ENCODE data around the gene BIRC2. TPM values are rescaled to one million over a fixed set of nuclear protein-coding genes. Genes with fewer than 3 reads are reported as not detected.

The BIRC2 gene
- total and polyA plus RNA-seq, 2 of the 4 experiments (the other 2 are of a cell fraction): 48.0 to 204 TPM

DNA sequence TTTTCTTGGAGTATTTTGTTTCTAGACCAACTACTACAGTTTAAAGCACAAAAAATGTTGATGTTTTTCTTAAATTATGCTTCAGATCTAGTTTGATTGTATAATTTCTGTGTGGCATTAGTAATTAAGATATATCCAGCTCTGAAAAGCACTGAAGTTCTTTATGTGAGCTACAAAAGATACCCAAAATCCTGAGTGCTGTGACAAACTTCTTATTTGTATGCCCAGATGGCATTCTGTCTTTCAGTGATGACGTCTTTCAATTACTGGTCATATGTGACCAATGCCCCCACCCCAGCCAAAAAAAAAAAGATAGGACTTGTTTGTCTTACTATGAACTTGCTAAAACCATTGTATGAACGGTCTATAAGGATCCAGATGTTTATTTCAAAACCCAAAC lies 51.3 kb downstream of the BIRC2 start:
- no peak overlapping the region for H2AK5ac ChIP-seq (ENCODE audit: low read depth, low read length)
- peaks cover 19 to 53% of the 10 kb centered on the region in 2 experiments for H3K79me1 ChIP-seq (ENCODE audit: low read depth in 1 of 2, low read length in 2 of 2)
- no peak overlapping the region for H3K4me2 ChIP-seq (ENCODE audit: low read depth, low read length)
- no peak overlapping the region for H2BK15ac ChIP-seq (ENCODE audit: low read depth, low read length)
- no peak overlapping the region for H4K91ac ChIP-seq (ENCODE audit: insufficient read depth, low read depth, low read length)
- H3K18ac ChIP-seq (ENCODE audit: low read depth, low read length): no peak overlapping the region
- no peak for TF ChIP-seq RFX5 (IDR thresholded peaks at IDR 0.05; ENCODE audit: low read depth, low read length)
- TF ChIP-seq CEBPB (IDR thresholded peaks at IDR 0.05; ENCODE audit: low read depth, low read length): no peak
- TF ChIP-seq CHD1 (IDR thresholded peaks at IDR 0.05; ENCODE audit: low read depth, low read length): no peak
- no peak for TF ChIP-seq NFE2L2 (IDR thresholded peaks at IDR 0.05; ENCODE audit: low read depth, low read length)
- no peak for TF ChIP-seq MXI1 (IDR thresholded peaks at IDR 0.05; ENCODE audit: borderline replicate concordance, low read depth, low read length)
- TF ChIP-seq RAD21 (IDR thresholded peaks at IDR 0.05; ENCODE audit: low read length): no peak
- TF ChIP-seq RCOR1 (IDR thresholded peaks at IDR 0.05; ENCODE audit: insufficient replicate concordance, low read length): no peak
- TF ChIP-seq SMC3 (IDR thresholded peaks at IDR 0.05; ENCODE audit: low read depth, low read length): no peak
- no peak for TF ChIP-seq USF2 (IDR thresholded peaks at IDR 0.05; ENCODE audit: low read depth, low read length)
- TF ChIP-seq MAFK (IDR thresholded peaks at IDR 0.05; ENCODE audit: low read depth, low read length): no peak
- TF ChIP-seq POLR2A (IDR thresholded peaks at IDR 0.05; ENCODE audit: low read depth, low read length): no peak
- no peak overlapping the region for H2BK120ac ChIP-seq (ENCODE audit: low read depth, low read length)
- ChIA-PET POLR2A (ENCODE audit: unreplicated experiment) (no interaction called here), CTCF (no interaction called here)
- DNase-seq (no peak), ATAC-seq (ENCODE audit: low read depth) (no peak)
- H3K14ac ChIP-seq (replicated peaks; ENCODE audit: low read depth, low read length): no peak overlapping the region
- H3K56ac ChIP-seq (ENCODE audit: extremely low read depth, insufficient read depth, low read length): no peak overlapping the region
- no peak overlapping the region for H3K27ac ChIP-seq (ENCODE audit: insufficient read depth, low read length)
- no peak overlapping the region for H4K8ac ChIP-seq (ENCODE audit: low read depth in 2 of 2, low read length in 2 of 2)
- in situ Hi-C loops (cut with MboI; ENCODE audit: low sequenced_read_pairs) (loop anchor here (25.0 kb wide), 1 partner anchor 111 kb away; no protein-coding TSS in a partner anchor), intact Hi-C loops (cut with micrococcal nuclease) (loop anchor here (5.0 kb wide), 1 partner anchor 39 kb away; no protein-coding TSS in a partner anchor), dilution Hi-C loops (cut with HindIII; ENCODE audit: low sequenced_read_pairs, unreplicated experiment) (no loop called here)
- H2AK9ac ChIP-seq (replicated peaks; ENCODE audit: low read depth, low read length, poor library complexity): no peak overlapping the region
- peaks cover 14% of the 10 kb centered on the region for H4K20me1 ChIP-seq (ENCODE audit: insufficient read depth, low read length)
- H3K36me3 ChIP-seq (ENCODE audit: control insufficient read depth, insufficient read depth, low read length): peaks cover 28% of the 10 kb centered on the region
- WGBS, 2 experiments (ENCODE audit: extremely low coverage in 2 of 2, insufficient read length in 1 of 2): no CpG with 5 or more reads among the region's 2 CpGs
- H3K9me3 ChIP-seq (ENCODE audit: control insufficient read depth, insufficient read depth, low read length): no peaks in the 10 kb centered on the region
- BruUV-seq (replicated peaks): no TSS peak
- H3K9ac ChIP-seq (ENCODE audit: low read depth, low read length): no peak overlapping the region
- no peak overlapping the region for H3K23ac ChIP-seq (ENCODE audit: low read depth, low read length)
- no peak overlapping the region for H3K4me3 ChIP-seq (ENCODE audit: insufficient read depth, low read depth, low read length)
- H2BK5ac ChIP-seq (ENCODE audit: low read depth, low read length, poor library complexity, severe bottlenecking): no peak overlapping the region
- no peak overlapping the region for H2BK20ac ChIP-seq (ENCODE audit: low read depth, low read length)
- no peaks in the 10 kb centered on the region for H3K27me3 ChIP-seq (ENCODE audit: control insufficient read depth, insufficient read depth, low read length)
- H4K5ac ChIP-seq (ENCODE audit: low read depth, low read length): no peak overlapping the region
- H3K9me1 ChIP-seq (ENCODE audit: insufficient read depth, low read length): peaks cover 3% of the 10 kb centered on the region; the same call in 1 of the 2 replicates
- H3K4ac ChIP-seq (ENCODE audit: low read depth, low read length): no peak overlapping the region
- H3K4me1 ChIP-seq (ENCODE audit: control insufficient read depth, insufficient read depth, low read length): peaks cover 2% of the 10 kb centered on the region
- no peak overlapping the region for H2AFZ ChIP-seq (replicated peaks; ENCODE audit: low read length, poor library complexity)
